IPS DF 19.7 (cell line): ENCODE results near the gene RNF113A.
"Not testable (repeated sequence)": the region's sequence is repeated elsewhere in the genome, so short reads cannot be mapped to it uniquely, and the experiment has no call there.

Experiments used
- DNase-seq: peaks from one replicate; pipeline ENCODE4 v3.0.0-alpha.2; 2013; ENCODE audit warnings: low read depth, low spot score

Gene RNF113A

GRCh38 chrX:119871599-119872395 lies at the start of gene RNF113A, which contains the start of gene NDUFA1:
Gene RNF113A, minus strand, starts transcription at chrX:119871733. Its CDS starts 120 bp downstream, at chrX:119871613.
Gene NDUFA1, plus strand, starts transcription at chrX:119871832. Its CDS starts 80 bp downstream, at chrX:119871912.
- DNase-seq, result no peak

DNA sequence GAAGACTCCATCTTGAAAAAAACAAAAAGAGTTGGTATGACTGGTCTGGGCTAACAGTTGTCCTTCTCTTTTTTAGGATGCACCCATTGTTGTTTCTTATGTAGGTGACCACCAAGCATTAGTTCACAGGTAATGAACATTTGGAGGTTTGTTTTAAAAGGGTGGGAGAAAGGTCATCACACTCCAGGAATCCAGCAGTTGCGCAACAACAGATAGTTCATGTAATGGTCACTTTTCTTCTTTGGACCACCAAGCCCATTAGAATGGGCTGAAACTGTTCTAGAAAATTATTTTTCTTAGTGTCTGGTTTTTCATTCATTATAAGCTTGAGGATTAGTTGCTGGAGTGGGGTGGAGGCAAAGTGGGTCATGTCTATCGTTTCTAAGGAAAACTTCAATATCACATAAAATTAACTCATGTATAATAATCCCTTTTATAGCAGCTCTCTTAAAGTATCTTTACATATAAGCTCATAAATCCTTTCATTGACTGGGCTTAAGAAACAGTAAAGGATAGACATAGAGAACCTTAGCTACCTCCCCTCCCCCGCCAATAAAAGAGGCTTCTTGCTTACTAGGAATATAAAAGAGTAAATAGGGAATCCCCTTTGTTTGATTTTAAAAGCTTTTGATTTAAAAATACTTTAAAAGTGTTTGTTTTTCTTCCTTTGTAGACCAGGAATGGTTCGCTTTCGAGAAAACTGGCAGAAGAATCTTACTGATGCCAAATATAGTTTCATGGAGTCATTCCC lies 48.5 kb upstream of the RNF113A start:
- DNase-seq, result no peak

DNA sequence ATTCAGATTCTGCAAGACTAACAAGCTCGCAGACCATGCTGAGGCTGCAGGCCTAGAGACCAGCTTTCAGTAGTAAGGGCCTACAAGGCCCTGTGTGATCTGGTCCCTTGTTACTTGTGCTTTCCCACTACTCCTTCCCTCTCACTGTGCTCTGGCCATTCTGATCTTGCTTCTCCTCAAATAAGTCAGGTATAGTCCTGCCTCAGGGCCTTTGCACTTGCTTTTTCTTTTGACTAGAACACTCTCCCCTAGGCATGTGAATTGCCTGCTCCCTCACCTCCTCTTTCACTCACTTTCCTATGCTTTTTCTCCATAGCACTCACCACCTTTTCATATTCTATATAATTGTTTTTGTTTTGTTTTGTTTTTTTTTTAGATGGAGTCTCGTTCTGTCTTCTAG lies 46.3 kb upstream of the RNF113A start:
- DNase-seq, result no peak

DNA sequence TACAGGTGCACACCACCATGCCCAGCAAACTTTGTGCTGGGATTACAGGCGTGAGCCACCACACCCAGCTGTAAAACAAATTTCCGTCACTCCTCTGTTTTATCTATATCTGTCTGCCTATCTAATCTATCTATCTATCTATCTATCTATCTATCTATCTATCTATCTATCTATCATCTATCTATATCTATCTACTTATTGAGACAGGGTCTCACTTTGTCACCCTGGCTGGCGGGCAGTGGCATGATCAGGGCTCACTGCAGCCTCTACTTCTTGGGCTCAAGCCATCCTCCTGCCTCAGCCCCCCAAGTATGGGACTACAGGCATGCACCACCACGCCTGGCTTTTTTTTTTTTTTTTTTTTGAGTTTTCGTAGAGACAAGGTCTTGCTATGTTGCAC lies 44.8 kb upstream of the RNF113A start:
- no peak for DNase-seq

DNA sequence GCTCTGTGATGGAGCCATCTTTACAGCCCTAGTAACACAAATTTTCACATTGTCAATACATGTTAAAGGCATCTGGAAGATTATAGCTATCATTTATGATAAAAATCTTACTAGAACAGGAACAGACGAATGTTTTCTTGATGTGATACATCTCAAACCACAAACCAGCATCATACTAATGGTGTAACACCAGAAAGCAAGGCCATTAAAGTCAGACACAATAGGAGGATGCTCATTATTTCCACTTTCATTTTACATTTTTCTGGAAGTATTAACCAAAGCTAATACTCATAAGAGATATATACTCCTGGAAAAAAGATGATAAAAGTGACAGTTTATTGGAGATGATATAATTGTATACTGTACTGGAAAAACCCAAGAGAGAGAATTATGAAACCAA lies 29.4 kb upstream of the RNF113A start:
- DNase-seq, result no peak

- no peak for DNase-seq
These were observed 27.6 kb upstream of the RNF113A start for GRCh38 chrX:119899125-119899524.

- no peak for DNase-seq
These were observed 24.4 kb upstream of the RNF113A start, which contains the start of gene AKAP14 for GRCh38 chrX:119895843-119896326. Gene AKAP14, plus strand, starts transcription at chrX:119895893. Its CDS starts 7,331 bp downstream, at chrX:119903224.

DNA sequence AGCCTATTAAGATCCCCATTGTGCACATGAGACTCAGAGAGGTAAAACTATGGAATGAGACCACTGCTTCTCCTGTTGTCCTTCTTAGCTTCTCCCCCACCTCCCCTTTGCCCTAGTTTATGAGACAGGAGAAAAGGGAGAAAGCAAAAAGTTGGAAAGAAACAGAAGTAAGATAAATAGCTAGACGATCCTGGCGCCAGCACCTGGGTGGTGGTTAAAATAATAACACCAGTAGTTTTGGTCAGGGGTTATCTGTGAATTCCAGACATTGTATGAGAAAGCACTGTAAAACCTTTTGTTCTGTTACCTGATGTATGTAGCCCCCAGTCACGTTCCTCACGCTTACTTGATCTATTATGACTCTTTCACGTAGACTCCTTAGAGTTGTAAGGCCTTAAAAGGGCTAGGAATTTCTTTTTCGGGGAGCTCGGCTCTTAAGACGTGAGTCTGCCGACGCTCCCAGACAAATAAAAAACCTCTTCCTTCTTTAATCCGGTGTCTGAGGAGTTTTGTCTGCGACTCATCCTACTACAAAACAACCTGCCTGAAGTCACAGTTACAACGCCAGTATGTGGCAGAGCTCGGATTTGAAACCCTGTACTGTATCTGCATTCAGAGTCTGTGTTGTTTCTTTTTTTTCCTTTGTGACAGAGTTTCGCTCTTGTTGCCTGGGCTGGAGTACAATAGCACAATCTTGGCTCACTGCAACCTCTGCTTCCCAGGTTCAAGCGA lies 20.6 kb upstream of the RNF113A start:
- not testable (repeated sequence) for DNase-seq

DNA sequence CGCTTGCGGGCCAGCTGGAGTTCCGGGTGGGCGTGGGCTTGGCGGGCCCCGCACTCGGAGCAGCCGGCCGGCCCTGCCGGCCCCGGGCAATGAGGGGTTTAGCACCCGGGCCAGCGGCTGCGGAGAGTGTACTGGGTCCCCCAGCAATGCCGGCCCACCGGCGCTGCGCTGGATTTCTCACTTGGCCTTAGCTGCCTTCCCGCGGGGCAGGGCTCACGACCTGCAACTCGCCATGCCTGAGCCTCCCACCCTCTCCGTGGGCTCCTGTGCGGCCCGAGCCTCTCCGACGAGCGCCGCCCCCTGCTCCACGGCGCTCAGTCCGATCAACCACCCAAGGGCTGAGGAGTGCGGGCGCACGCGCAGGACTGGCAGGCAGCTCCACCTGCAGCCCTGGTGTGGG lies 19.1 kb upstream of the RNF113A start:
- not testable (repeated sequence) for DNase-seq

DNA sequence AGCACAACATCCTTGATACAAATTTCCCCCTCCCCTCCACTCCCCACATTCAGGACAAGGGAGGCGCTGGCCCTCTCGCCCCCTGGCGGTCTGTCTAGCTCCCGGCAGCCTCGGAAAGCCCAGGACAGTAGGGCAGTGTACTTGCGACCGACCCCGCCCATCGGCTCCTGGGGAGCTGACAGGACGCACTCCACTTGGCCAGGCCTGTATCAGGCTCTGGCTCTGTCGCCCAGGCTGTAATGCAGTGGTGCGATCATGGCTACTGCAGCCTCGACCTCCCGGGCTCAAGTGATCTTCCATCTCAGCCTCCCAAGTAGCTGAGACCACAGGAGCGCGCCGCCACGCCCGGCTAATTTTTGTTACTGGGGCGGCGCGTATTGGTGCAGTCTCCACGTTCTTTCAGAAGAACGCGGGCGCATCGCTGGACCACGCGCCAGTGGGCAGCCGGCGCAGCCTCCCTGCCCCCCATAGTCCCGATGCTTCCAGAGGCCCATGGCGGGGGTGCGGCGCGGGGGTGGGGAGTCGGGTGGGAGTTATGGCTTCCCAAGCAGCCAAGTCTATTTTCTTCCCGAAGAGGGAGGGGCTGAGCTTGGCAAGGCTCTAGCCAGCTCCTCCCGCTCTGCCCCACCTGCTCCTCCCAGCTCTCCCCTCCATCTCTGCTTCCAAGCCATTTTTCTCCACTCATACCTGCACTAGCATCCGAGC lies 16.3 kb upstream of the RNF113A start:
- DNase-seq, result no peak

- no peak for DNase-seq
These were observed 14.3 kb upstream of the RNF113A start for GRCh38 chrX:119885554-119886428.

DNA sequence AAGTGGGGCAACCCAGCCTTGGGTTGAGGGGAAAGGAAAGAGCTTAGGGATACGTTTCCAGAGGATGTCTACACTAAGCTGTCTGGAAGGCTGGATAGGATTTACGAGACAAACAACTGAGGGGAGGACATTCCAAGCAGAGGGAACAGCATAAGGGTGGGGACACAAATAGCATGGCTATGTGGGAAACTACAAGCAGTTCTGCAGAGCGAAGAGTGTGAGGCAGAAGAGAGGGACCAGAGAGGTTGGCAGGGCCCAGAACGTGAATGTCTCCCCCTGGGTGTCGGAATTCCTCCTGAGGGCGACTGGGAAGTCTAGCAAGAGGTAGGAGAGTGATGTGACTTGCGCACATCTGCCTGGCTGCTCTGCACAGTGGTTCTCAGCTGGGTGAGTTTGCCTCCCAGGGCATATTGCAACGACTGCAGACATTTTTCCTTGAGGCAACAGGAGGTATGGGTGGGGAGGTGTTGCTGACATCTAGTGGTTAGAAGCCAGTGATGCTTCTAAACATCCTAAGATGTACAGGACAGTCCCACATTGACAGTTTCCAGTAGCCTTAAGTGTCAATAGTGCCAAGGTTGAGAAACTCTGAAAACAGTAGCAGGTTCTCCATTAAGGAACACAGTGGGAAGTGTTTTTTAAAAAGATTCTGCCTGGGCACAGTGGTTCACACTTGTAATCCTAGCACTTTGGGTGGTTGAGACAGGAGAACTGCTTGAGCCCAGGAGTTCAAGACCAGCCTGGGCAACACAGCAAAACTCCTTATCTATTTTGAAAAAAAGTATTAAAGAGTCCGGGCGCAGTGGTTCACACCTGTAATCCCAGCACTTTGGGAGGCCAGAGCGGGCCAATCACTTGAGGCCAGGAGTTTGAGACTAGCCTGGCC lies 9.3 kb upstream of the RNF113A start:
- DNase-seq, result no peak

- no peak for DNase-seq
These were observed 8.5 kb upstream of the RNF113A start for GRCh38 chrX:119880076-119880475.

DNA sequence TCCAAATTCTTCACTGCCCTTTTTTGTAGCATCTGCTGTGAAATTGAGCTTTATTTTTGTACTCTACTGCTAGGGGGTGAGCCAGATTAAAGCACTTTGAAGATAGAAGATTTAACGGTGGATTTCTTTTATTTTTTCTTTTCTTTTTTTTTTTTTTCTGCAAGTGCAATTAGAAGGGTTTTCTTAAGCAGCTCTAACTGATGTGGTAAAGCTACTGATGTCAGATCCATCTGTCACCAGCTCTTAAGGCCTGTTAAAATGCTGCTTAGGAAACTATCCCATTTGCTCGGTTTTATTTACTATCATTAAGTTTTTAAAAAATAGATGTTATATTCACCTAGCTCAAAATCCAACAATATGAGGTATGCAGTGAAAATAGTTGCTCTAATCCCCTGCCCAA lies 7.2 kb upstream of the RNF113A start:
- no peak for DNase-seq

- DNase-seq, result no peak
These were observed 311 bp downstream of the RNF113A start for GRCh38 chrX:119871245-119871598.

DNA sequence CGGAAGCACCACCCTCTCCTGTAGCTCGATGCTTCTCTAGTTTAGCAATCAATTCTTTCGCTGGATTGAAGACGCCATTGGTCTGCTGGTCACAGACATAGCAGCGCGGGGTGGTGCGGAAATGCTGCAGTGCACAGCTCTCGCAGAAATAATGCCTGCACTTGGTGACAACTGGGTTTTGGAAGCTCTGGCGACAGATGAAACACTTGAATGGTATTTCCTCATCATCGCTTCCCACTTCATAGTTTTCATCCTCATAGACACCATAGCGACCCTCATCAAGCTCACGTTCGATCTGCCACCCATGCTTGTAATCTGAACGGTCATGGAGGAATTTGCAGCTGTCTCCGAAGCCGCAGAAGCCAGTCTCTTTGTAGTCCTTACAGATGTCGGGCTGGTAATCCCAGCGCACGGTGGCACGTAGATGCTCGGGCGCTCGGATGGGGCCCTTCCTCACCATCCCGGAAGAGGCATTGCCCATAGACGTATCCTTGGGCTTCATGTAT lies 854 bp downstream of the RNF113A start:
- DNase-seq, result no peak

- DNase-seq, result no peak
These were observed 18.1 kb downstream of the RNF113A start for GRCh38 chrX:119853444-119853843.

DNA sequence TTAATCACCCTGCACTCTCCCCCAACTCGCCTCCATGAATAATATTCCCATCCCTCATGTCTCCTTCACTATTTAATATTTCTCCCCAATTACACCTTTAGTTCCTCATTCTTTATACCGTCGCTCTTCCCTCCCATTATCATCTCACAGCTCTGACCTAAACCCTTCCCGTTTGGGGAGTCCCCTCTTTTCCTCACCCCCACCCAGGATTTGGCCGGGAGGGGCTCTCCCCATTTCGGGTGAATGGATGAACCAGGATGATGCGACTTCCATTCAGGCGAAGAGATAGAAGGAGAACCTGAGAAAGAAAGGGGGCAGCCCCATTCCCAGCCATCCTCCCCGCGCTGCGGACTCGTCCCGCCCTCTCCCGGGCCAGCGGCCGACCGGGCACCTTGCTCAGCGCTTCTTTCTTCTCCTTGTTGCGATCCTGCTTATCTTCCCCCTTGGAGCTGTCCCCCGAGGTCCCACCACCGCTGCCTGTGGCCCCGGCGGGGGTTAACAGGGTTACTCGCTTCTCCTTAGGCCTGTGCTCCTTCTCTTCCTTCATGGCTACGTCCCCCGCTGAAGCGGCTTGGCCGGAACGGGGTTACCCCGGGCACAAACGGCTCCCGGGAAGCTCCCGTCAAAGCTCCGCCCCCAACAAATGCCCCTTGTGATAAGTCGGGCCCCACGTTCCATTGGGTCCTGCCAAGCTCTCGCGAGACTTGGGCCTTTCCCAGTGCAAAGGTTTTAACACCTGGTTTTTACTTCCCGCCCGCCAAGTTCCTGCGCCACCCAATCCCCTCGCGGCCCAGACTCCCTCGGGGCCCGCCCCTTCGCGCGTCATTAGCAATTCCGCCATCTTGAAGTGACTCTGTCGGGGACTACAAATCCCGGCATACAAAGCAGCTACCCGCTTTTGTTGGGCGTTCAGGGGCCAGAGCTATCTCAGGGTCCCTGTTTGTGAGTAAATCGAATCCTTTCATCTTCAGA lies 18.9 kb downstream of the RNF113A start, which contains the start of gene UPF3B:
TSS of gene UPF3B (minus strand) at position 582 of the 972 bp plus-strand sequence. CDS start at position 547, 35 bp downstream.
- peak; percentile 79 for DNase-seq
